ENCODE measurements around the gene RIC1.
"Not testable (repeated sequence)": the region's sequence is repeated elsewhere in the genome, so short reads cannot be mapped to it uniquely, and the experiment has no call there.

DNA sequence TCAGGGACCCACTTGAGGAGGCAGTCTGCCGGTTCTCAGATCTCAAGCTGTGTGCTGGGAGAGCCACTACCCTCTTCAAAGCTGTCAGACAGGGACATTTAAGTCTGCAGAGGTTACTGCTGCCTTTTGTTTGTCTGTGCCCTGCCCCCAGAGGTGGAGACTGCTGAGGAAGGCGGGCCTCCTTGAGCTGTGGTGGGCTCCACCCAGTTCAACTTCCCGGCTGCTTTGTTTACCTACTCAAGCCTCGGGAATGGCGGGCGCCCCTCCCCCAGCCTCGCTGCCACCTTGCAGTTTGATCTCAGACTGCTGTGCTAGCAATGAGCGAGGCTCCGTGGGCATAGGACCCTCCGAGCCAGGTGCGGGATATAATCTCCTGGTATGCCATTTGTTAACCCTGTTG, 54.7 kb downstream of the RIC1 start:
- TF ChIP-seq, protein P1, sequence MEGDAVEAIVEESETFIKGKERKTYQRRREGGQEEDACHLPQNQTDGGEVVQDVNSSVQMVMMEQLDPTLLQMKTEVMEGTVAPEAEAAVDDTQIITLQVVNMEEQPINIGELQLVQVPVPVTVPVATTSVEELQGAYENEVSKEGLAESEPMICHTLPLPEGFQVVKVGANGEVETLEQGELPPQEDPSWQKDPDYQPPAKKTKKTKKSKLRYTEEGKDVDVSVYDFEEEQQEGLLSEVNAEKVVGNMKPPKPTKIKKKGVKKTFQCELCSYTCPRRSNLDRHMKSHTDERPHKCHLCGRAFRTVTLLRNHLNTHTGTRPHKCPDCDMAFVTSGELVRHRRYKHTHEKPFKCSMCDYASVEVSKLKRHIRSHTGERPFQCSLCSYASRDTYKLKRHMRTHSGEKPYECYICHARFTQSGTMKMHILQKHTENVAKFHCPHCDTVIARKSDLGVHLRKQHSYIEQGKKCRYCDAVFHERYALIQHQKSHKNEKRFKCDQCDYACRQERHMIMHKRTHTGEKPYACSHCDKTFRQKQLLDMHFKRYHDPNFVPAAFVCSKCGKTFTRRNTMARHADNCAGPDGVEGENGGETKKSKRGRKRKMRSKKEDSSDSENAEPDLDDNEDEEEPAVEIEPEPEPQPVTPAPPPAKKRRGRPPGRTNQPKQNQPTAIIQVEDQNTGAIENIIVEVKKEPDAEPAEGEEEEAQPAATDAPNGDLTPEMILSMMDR (conservative IDR thresholded peaks at IDR 0.05; ENCODE audit: low read depth, low read length): not testable (repeated sequence)
- not testable (repeated sequence) for TF ChIP-seq MXI1 (IDR thresholded peaks at IDR 0.05; ENCODE audit: borderline replicate concordance, low read depth, low read length); POLR2A (IDR thresholded peaks at IDR 0.05; ENCODE audit: low read depth, low read length)
